ENCODE measurements around the gene NADSYN1. TPM values are rescaled to one million over a fixed set of nuclear protein-coding genes. Genes with fewer than 3 reads are reported as not detected.

The NADSYN1 gene
- total RNA-seq, 2 experiments from 2014 or later: 70.9 to 122 TPM

DNA sequence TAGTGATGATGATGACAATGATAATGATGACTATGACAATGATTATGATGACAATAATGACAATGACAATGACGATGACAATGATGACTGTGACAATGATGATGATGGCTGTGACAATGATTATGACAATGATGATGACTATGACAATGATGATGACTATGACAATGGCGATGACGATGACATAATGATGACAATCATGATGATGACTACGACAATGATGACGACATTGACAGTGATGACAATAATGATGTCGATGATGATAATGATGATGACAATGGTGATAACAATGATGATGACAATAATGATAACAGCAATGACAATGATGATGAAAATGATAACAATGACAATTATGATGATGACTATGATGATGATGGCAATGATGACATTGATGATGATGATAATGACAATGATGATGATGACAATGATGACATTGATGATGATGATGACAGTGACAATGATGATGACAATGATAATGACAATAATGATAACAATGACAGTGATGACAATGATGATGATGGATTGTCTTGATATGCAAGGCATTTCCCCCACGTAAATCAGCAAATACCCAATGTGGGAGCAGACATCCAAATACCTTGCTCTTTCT is 42.5 kb upstream of the NADSYN1 start:
- TF ChIP-seq EZH2phosphoT487 (IDR thresholded peaks at IDR 0.05; ENCODE audit: borderline replicate concordance, low read depth, low read length) (no peak), CTCF (conservative IDR thresholded peaks at IDR 0.05; ENCODE audit: low read length) (no peak)
- ChIA-PET POLR2A (no interaction called here), CTCF (ENCODE audit: unreplicated experiment) (no interaction called here)
- Histone ChIP-seq H4K20me1 (ENCODE audit: insufficient read depth, low read length) (no peaks in the 10 kb centered on the region), H2AFZ (ENCODE audit: low read length) (no peak overlapping the region), H3K9me3 (ENCODE audit: low read length) (no peaks in the 10 kb centered on the region), H3K36me3 (ENCODE audit: insufficient read depth, low read length) (no peaks in the 10 kb centered on the region), H3K4me1 (ENCODE audit: insufficient read depth, low read length, poor library complexity, severe bottlenecking) (peaks cover 20% of the 10 kb centered on the region), H3K79me2 (ENCODE audit: insufficient read depth, low read depth, low read length) (no peaks in the 10 kb centered on the region), H3K4me3 (ENCODE audit: low read depth, low read length, poor library complexity, severe bottlenecking) (no peak overlapping the region), H3K4me2 (ENCODE audit: low read length) (no peak overlapping the region), H3K27ac (ENCODE audit: low read depth, low read length, poor library complexity, severe bottlenecking) (no peak overlapping the region), H3K9me2 (ENCODE audit: insufficient read depth, low read length) (no peaks in the 10 kb centered on the region)
- BruUV-seq (replicated peaks): no TSS peak
- DNase-seq (ENCODE audit: low spot score): no peak
- intact Hi-C loops (cut with micrococcal nuclease; ENCODE audit: unreplicated experiment): no loop called here

DNA sequence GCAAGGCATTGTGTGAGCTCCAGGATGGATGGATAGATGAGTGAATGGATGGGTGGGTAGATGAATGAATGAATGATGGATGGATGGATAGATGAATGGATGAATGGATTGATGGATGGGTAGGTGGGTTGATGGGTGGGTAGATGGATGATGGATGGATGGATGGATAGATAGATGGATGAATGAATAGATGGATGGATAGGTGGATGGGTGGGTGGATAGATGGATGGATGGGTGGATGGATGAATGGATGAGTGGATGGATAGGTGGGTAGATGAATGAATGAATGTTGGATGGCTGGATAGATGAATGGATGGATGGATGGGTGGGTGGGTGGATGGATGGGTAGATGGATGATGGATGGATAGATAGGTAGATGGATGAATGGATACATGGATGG is 38.4 kb upstream of the NADSYN1 start:
- ChIA-PET CTCF (ENCODE audit: unreplicated experiment) (no interaction called here), POLR2A (interaction anchor here (1.4 kb wide), 1 partner anchor 11 kb away, joined by 4 read pairs; no protein-coding TSS in a partner anchor)
- no peak overlapping the region for H3K4me3 ChIP-seq (ENCODE audit: low read depth, low read length, poor library complexity, severe bottlenecking)
- H3K9me3 ChIP-seq (ENCODE audit: low read length): peaks cover under 1% of the 10 kb centered on the region; the same call in 1 of the 2 replicates
- intact Hi-C loops (cut with micrococcal nuclease; ENCODE audit: unreplicated experiment): no loop called here
- H2AFZ ChIP-seq (ENCODE audit: low read length): no peak overlapping the region
- no peaks in the 10 kb centered on the region for H4K20me1 ChIP-seq (ENCODE audit: insufficient read depth, low read length)
- no peaks in the 10 kb centered on the region for H3K79me2 ChIP-seq (ENCODE audit: insufficient read depth, low read depth, low read length)
- no peaks in the 10 kb centered on the region for H3K9me2 ChIP-seq (ENCODE audit: insufficient read depth, low read length)
- H3K4me1 ChIP-seq (ENCODE audit: insufficient read depth, low read length, poor library complexity, severe bottlenecking): peaks cover 23% of the 10 kb centered on the region
- no peak for TF ChIP-seq EZH2phosphoT487 (IDR thresholded peaks at IDR 0.05; ENCODE audit: borderline replicate concordance, low read depth, low read length)
- TF ChIP-seq CTCF (conservative IDR thresholded peaks at IDR 0.05; ENCODE audit: low read length): no peak
- DNase-seq (ENCODE audit: low spot score): no peak
- no TSS peak for BruUV-seq (replicated peaks)
- no peaks in the 10 kb centered on the region for H3K36me3 ChIP-seq (ENCODE audit: insufficient read depth, low read length)
- H3K4me2 ChIP-seq (ENCODE audit: low read length): no peak overlapping the region
- no peak overlapping the region for H3K27ac ChIP-seq (ENCODE audit: low read depth, low read length, poor library complexity, severe bottlenecking)

GRCh38 chr11:71418643-71419042 is 34.4 kb upstream of the NADSYN1 start:
- DNase-seq (ENCODE audit: low spot score): peak; percentile 78
- H2AFZ ChIP-seq (ENCODE audit: low read length): peak overlapping the region; percentile 81; the same call in 1 of the 2 replicates
- H3K4me2 ChIP-seq (ENCODE audit: low read length): peak overlapping the region; percentile 28
- no peaks in the 10 kb centered on the region for H3K36me3 ChIP-seq (ENCODE audit: insufficient read depth, low read length)
- H3K4me3 ChIP-seq (ENCODE audit: low read depth, low read length, poor library complexity, severe bottlenecking): no peak overlapping the region
- H4K20me1 ChIP-seq (ENCODE audit: insufficient read depth, low read length): no peaks in the 10 kb centered on the region
- no peak for TF ChIP-seq CTCF (conservative IDR thresholded peaks at IDR 0.05; ENCODE audit: low read length)
- TF ChIP-seq EZH2phosphoT487 (IDR thresholded peaks at IDR 0.05; ENCODE audit: borderline replicate concordance, low read depth, low read length): no peak
- ChIA-PET POLR2A (interaction anchor here (0.6 to 5.2 kb wide), 8 partner anchors 12 to 46 kb away, joined by 3 to 36 read pairs (median 6); partner anchors contain the start of gene DHCR7), CTCF (ENCODE audit: unreplicated experiment) (interaction anchor here (1.1 to 3.6 kb wide), 3 partner anchors 21 to 50 kb away, joined by 3 to 43 read pairs (median 4); no protein-coding TSS in a partner anchor)
- peaks cover 3% of the 10 kb centered on the region; the same call in 1 of the 2 replicates for H3K9me3 ChIP-seq (ENCODE audit: low read length)
- H3K9me2 ChIP-seq (ENCODE audit: insufficient read depth, low read length): no peaks in the 10 kb centered on the region
- intact Hi-C loops (cut with micrococcal nuclease; ENCODE audit: unreplicated experiment): loop anchor here (1.0 to 2.0 kb wide), 2 partner anchors 21 to 36 kb away; no protein-coding TSS in a partner anchor
- no peaks in the 10 kb centered on the region for H3K79me2 ChIP-seq (ENCODE audit: insufficient read depth, low read depth, low read length)
- H3K27ac ChIP-seq (ENCODE audit: low read depth, low read length, poor library complexity, severe bottlenecking): peak overlapping the region; percentile 16
- BruUV-seq (replicated peaks): no TSS peak
- peaks cover 56% of the 10 kb centered on the region for H3K4me1 ChIP-seq (ENCODE audit: insufficient read depth, low read length, poor library complexity, severe bottlenecking)
